ENCODE data around the gene NUBP2.

Gene NUBP2

DNA sequence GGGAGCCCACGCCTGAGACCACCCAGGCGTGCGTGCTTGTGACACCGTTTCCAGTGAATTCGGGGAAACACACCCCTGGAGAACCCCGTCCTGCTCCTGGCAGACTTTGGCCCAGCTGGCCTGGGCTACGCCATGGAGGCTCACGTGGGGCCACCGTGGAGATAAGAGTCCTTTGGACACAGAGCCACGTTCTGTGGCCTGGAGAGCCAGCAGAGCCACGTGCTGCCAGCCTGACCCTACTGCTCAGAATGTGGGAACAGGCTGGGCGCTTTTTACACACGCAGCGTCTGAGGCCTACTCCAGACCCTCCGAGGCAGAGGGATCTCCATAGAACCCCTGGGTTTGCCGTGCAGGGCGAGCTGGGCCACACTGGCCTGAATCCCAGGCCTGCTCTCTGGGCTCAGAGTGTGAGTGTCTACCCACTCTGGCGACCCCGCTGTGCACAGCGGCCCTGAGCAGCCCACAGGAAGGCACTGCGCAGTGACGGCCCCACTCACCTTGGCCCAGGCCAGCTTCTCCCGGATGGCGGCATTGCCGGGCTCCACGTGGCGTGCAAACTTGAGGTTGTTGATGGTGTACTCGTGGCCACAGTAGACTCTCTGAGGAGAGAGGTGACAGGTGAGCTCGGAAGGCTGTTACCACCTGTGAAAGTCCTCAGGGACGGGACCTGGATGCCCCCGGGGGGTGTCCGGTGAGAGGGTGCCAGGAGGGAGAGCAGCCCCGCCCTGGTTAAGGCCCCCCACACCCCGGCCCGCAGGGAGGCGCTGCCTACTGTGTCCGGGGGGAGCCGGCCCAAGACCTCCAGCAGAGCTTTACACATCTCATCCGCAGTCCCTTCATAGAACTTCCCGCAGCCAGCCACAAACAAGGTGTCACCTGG, 33.9 kb downstream of the NUBP2 start:
- no peak for TF ChIP-seq ARNTL (CRISPR knock-in tag; IDR thresholded peaks at IDR 0.05; ENCODE audit: borderline replicate concordance, low read depth)
- no peak for TF ChIP-seq BACH2 (CRISPR knock-in tag; IDR thresholded peaks at IDR 0.05; ENCODE audit: borderline replicate concordance)
- no peak for TF ChIP-seq PATZ1 (CRISPR knock-in tag; IDR thresholded peaks at IDR 0.05; ENCODE audit: borderline replicate concordance)
- TF ChIP-seq ZNF565 (CRISPR knock-in tag; conservative IDR thresholded peaks at IDR 0.05; ENCODE audit: low read depth) = no peak
- TF ChIP-seq ZFP30 (CRISPR knock-in tag; IDR thresholded peaks at IDR 0.05) = no peak
- no peak for TF ChIP-seq TCF4 (CRISPR knock-in tag; IDR thresholded peaks at IDR 0.05; ENCODE audit: borderline replicate concordance)
- no peak for TF ChIP-seq CSDC2 (CRISPR knock-in tag; IDR thresholded peaks at IDR 0.05)
- no peak for TF ChIP-seq ZC3H10 (CRISPR knock-in tag; IDR thresholded peaks at IDR 0.05)
- TF ChIP-seq RARB (CRISPR knock-in tag; IDR thresholded peaks at IDR 0.05) = no peak
- TF ChIP-seq PPARA (CRISPR knock-in tag; IDR thresholded peaks at IDR 0.05; ENCODE audit: borderline replicate concordance) = no peak
- ATAC-seq = no peak; the same call in 2 of the 3 replicates

GRCh38 chr16:1817276-1817589, 34.5 kb downstream of the NUBP2 start:
- TF ChIP-seq PATZ1 (CRISPR knock-in tag; IDR thresholded peaks at IDR 0.05; ENCODE audit: borderline replicate concordance) (no peak), ESRRG (CRISPR knock-in tag; IDR thresholded peaks at IDR 0.05) (no peak), GLIS3 (CRISPR knock-in tag; IDR thresholded peaks at IDR 0.05) (no peak), TCF4 (CRISPR knock-in tag; IDR thresholded peaks at IDR 0.05; ENCODE audit: borderline replicate concordance) (no peak), TSHZ2 (CRISPR knock-in tag; IDR thresholded peaks at IDR 0.05) (no peak), BACH2 (CRISPR knock-in tag; IDR thresholded peaks at IDR 0.05; ENCODE audit: borderline replicate concordance) (no peak), ZFP3 (CRISPR knock-in tag; IDR thresholded peaks at IDR 0.05) (no peak), ZC3H10 (CRISPR knock-in tag; IDR thresholded peaks at IDR 0.05) (no peak), RARB (CRISPR knock-in tag; IDR thresholded peaks at IDR 0.05) (no peak), ARNTL (CRISPR knock-in tag; IDR thresholded peaks at IDR 0.05; ENCODE audit: borderline replicate concordance, low read depth) (no peak), PPARA (CRISPR knock-in tag; IDR thresholded peaks at IDR 0.05; ENCODE audit: borderline replicate concordance) (no peak), ZNF565 (CRISPR knock-in tag; conservative IDR thresholded peaks at IDR 0.05; ENCODE audit: low read depth) (no peak), OSR1 (CRISPR knock-in tag; IDR thresholded peaks at IDR 0.05) (no peak)
- TF ChIP-seq, protein P1, sequence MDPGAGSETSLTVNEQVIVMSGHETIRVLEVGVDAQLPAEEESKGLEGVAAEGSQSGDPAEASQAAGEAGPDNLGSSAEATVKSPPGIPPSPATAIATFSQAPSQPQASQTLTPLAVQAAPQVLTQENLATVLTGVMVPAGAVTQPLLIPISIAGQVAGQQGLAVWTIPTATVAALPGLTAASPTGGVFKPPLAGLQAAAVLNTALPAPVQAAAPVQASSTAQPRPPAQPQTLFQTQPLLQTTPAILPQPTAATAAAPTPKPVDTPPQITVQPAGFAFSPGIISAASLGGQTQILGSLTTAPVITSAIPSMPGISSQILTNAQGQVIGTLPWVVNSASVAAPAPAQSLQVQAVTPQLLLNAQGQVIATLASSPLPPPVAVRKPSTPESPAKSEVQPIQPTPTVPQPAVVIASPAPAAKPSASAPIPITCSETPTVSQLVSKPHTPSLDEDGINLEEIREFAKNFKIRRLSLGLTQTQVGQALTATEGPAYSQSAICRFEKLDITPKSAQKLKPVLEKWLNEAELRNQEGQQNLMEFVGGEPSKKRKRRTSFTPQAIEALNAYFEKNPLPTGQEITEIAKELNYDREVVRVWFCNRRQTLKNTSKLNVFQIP (CRISPR knock-in tag; IDR thresholded peaks at IDR 0.05; ENCODE audit: borderline replicate concordance, low read depth) = no peak
- no peak for ATAC-seq

DNA sequence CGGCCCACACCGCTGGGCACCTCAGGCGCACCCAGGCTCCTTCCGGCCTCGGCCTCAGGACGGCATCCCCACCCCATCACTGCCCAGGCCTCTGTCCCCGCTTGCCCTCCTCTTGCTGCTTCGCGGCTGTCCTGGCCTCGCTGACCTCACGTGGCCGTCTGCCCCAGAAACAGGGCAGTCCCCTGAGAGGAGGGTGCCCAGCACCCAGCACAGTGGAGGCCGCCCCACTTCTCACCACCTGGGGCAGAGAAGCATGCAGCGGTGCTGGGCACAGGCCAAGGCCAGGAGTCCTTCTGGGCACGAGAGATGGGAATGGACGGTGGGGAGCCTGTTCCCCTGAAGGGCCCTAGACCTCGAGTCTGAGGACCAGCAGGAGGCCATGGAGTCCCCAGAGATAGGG, 35.0 kb downstream of the NUBP2 start:
- TF ChIP-seq RARB (CRISPR knock-in tag; IDR thresholded peaks at IDR 0.05) (no peak), ZFP3 (CRISPR knock-in tag; IDR thresholded peaks at IDR 0.05) (no peak), CSDC2 (CRISPR knock-in tag; IDR thresholded peaks at IDR 0.05) (no peak), ZNF565 (CRISPR knock-in tag; conservative IDR thresholded peaks at IDR 0.05; ENCODE audit: low read depth) (no peak)
- no peak for ATAC-seq

GRCh38 chr16:1818204-1818872, 35.6 kb downstream of the NUBP2 start:
- ATAC-seq = no peak
- TF ChIP-seq TCF4 (CRISPR knock-in tag; IDR thresholded peaks at IDR 0.05; ENCODE audit: borderline replicate concordance) (no peak), TSHZ2 (CRISPR knock-in tag; IDR thresholded peaks at IDR 0.05) (no peak), ZC3H10 (CRISPR knock-in tag; IDR thresholded peaks at IDR 0.05) (no peak), SNAI2 (CRISPR knock-in tag; IDR thresholded peaks at IDR 0.05) (no peak), RARB (CRISPR knock-in tag; IDR thresholded peaks at IDR 0.05) (no peak)
